Endometrium (tissue), 2 donors: ENCODE data around the gene TSEN54.

Experiments
- FAIRE-seq: peaks from 2 replicates; lab custom pipeline; 2012; peaks lifted over from hg19 to GRCh38; lab: Jason Lieb, UNC
- donor health status: control.
- donor health status: control.

The TSEN54 gene

DNA sequence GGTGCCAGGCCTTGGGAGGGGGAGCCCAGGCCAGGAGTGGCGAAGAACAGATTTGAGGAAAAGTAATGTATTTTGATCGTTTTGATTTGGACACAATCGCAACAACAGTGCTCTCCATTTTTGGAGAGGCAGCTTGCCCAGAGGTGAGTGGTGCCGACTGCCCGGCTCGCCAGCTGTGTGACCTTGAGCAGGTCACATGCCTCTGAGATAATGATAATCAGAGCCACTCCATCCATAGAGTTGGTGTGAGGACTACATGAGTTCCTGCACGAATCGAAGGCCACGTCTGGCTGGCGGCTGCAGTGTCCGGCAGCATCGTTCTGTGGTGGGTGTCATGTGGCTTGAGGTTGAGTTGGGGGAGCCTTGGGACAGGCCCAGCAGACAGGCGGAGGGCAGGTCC is 29.9 kb downstream of the TSEN54 start:
- FAIRE-seq = no peak

DNA sequence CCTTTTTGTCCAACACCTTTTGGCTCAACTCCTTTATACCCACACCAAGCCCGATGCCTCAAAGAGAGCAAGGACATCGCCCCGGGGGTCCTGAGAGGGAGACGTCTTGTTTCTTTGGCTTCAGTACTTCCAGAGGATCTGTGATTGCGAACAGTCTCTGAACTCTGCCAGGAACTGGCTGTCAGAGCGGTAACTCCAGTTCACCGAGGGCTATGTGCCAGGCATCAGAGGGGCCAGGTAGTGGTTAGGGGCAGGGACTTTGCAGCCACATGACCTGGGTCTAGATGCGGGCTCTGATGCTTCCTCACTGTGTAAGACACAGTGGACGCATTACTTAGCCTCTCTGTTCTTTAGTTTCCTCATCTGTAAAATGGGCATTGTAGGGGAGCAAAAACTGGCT is 30.8 kb downstream of the TSEN54 start:
- no peak for FAIRE-seq

DNA sequence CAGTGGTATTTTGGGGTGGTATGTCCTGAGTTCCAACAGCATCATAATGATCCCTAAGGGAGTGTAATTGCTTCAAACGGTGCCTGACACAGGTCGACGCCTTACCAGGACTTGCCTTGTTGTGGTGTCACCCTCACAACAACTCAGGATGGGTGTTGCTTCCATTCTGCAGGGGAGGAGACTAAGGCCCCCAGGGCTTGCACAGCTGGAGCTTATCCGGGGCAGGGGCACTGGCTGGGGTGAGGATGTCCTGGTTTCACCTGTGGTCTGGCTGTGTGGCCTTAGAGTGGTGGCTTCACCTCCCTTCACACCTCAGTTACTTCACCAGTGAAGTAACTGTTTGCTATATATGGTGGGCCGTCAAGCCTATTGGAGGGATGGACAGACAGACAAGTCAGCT is 32.5 kb downstream of the TSEN54 start:
- FAIRE-seq = no peak

DNA sequence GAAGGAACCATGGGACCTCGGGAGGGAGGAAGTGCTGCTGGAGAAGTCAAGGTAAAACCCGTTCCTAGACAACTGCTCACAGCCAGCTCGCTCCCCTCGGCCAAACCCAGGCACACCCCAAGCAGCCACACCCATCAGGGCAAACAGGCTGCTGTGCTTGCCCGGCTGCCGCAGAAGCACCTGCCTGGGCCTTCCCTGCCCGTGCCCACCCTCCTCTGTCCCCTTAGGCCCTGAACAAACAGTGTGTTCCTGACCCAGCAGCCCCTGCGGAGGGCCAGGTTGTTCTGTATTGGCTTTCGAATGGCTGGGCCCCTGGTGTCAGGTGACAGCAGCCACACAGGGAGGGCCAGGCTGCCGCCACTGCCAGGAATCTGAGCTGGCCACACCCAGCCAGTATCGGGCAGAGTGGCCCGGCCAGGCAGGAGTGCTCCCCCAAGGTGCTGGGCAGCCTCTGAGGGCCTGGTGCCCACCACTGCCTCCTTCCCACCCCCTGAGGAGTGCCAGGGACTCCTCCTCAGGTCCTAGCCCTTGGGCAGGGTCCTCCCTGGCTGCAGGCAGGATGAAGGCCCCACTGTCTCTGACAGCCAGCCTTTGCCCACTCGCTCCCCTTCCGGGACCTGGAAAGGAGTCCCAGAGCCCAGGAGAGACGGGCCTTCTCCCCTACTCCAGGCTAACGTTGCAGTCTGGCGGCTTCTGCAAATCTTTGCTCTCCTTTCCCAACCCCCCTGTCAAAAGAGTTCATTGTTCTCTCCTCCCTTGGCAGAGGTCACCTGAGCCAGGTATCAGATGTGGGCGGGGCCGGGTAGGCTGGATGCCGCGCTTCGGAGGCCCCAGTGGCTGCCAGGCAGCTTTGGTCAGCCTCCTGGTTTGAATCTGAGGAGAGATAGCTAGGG is 33.2 kb downstream of the TSEN54 start:
- no peak for FAIRE-seq

DNA sequence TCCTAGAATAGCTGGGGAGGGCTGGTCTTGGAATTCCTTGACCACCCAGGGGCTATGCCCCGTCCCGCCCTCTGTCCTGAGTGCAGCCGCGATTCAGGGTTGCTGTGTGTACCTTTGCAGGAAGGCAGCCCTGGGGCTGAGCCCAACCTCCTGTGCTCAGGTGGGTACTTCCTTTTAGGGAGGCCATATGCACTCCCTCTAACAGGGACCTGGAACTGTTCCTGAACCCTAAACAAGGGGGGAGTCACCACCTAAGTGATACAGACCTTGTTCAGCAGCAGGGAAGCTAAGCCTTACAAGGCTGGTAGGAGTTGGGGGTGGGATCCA is 33.8 kb downstream of the TSEN54 start:
- no peak for FAIRE-seq

DNA sequence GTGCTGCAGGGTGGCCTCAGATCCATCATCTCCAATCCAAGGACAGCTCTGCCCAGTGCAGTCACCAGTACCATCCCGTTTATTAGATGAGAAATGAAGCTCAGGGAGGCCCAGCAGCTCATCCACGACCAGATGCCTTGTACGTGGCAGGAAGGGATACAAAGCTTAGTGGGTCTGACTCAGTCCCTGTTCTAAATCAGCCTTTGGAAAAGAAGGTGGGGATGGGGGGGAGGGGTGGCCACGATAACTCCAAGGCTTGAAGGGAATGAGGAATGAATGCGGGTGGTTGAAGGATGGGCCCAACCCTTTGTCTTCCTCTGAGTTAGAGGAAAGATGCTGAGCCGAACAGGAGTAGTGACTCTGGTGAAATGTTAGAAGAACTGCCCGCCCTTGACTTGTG is 34.9 kb downstream of the TSEN54 start:
- FAIRE-seq = no peak

DNA sequence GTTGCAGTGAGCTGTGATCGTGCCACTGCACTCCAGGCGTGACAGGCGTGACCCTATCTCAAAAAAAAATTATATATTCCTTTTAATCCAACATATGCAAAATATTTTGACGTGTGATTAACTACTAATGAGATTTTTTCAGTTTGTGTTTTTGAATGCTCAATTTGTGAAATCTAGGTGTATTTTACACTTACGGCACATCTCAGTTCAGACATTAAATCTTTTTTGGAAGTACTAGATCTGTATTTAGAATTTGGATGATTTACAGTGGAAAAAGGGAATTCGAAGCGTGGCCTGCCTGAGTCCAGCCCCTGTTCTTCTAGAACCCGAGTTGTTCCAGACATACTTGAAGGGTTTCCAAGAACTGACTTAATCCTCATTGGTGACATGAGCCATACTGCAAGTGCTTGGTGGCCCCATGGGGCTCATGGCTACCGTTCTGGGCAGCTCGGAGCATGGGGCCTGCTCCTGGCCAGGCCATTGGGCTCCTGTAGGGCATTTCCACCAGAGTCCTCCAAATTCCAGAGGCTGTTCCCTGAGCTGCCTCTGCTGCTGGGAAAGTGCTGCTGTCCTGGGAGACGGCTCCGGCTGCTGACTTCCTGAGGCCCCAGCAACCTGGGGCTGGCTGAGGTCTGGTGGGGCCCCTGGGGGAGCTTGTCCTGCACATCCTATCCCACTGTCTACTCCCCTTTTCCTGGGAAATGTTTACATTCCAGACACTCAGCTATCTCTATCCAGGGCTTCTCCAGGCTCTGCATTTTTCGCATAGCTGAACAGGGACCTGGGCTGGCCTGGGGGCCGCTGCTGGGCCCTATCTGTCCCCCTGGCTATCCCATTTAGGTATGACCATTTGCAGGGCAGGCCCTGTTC is 36.3 kb downstream of the TSEN54 start:
- FAIRE-seq = no peak

DNA sequence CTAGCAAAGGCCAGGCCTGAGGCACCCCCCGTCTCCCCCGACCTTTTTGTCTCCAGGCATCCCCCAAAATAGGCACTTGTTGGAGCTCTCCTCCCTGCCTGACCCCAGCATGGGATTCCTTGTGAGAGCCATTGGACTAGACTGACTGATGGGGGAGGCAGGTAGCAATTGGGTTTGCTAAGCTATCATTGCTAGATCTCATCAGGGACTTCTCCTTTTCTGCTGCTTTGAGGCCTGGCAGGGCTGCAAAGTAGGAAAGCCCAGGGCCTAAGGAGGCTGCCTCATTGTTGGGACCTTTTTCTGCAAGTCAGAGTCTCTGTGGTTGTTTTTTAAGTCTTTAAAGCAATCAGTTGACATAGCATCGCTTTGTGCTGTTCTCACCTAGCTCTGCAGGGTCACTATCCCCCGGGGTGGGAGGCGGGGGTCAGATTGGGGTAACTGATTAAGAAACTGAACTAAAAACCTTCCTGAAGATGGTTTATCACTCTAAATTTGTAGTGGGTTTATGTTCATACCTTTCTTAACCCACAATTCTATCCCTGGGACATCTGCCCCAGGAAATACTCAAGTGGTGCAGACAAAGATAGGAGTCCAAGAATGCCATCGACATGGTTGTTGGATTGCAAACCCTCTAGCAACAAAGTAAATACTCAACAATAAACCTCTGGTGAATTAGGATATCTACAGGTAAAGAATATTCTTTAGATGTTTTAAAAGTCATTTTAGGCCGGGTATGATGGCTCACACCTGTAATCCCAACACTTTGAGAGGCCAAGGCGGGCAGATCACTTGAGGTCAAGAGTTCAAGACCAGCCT is 37.2 kb downstream of the TSEN54 start:
- FAIRE-seq = no peak

DNA sequence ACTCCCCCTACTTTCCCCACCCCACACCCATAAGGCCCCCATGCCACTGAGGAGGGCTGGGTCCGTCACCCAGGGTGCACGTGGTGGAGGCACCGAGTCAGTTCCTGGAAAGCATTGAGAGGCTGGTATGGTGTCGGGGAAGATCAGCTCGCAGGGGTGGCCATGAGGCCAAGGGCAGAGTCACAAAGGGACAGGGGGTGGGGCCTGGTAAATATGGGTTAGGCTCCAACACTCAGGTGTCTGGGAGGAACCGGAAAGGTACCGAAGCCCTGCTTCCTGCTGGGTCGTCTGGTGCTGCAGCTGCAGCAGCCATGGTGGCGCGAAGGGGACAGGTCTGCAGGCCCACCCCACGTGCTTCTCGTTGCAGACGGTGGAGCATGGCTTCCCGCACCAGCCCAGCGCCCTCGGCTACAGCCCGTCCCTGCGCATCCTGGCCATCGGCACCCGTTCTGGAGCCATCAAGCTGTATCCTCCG is 39.4 kb downstream of the TSEN54 start:
- no peak for FAIRE-seq

DNA sequence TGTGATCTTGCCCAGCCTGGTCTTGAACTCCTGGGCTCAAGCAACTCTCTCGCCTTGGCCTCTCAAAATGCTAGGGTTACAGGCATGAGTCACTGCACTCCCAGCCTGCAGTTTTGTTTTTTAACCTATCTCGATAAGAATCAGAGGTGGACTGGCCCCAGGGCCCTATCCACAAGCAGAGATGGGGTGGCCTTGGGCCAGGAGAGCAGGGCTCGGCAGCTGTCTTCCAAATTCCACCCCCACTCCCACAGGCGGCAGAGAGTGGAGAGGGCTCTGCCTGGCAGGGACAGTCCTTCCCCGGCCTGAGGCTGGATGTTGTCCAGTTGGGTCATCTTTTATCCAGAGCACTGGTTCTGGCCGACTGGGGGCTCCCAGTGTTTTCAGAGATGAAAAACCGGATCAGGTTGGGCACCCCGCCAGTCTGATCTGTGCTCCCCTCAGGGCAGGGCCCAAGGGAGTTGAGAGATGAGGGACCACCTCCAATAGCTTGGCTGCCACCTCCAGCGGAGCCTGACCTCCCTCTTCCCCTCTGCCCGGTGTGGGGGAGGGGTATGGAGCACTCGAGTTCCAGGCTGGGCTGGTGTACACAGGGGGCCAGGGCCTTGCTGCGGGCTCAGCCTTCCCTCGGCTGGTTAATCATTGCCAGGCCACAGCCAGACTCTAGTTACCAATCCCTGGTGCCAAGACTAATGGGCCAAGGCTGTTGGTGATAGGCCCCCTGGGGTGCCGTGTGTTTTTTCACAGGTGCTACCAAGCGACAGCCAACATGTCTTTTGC is 40.9 kb downstream of the TSEN54 start:
- no peak for FAIRE-seq

DNA sequence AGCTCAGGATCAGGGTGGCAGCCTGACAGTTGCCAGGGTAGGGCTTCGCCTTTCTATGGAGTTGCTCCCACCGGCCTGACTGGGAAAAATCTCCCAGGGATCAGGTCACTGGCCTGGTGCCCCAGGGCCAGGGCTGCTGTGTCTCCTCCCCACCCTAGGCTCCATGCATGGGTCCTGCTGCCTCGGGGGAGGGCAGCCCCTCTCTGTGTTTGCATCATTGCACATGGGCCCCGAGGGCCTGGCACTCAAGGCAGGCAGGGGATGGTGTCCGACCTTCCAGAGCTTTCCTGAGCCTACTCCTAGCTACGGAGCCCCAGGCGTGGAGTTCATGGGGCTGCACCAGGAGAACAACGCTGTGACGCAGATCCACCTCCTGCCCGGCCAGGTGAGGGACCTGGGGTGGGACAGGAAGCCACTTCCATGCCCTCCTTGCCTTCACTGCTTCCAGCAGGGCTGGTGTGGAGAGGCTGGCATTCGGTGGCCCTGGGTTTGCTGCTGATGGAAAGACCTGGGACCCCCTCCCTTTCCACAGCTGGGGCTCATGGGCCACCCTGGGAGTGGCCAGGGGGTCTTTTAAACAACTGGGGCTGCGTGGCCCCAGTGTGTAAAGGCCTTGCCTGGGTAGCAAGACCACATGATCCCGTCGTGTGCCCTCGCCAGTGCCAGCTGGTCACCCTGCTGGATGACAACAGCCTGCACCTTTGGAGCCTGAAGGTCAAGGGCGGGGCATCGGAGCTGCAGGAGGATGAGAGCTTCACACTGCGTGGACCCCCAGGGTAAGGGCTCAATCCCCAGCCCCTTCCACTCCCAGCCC is 41.7 kb downstream of the TSEN54 start:
- no peak for FAIRE-seq

DNA sequence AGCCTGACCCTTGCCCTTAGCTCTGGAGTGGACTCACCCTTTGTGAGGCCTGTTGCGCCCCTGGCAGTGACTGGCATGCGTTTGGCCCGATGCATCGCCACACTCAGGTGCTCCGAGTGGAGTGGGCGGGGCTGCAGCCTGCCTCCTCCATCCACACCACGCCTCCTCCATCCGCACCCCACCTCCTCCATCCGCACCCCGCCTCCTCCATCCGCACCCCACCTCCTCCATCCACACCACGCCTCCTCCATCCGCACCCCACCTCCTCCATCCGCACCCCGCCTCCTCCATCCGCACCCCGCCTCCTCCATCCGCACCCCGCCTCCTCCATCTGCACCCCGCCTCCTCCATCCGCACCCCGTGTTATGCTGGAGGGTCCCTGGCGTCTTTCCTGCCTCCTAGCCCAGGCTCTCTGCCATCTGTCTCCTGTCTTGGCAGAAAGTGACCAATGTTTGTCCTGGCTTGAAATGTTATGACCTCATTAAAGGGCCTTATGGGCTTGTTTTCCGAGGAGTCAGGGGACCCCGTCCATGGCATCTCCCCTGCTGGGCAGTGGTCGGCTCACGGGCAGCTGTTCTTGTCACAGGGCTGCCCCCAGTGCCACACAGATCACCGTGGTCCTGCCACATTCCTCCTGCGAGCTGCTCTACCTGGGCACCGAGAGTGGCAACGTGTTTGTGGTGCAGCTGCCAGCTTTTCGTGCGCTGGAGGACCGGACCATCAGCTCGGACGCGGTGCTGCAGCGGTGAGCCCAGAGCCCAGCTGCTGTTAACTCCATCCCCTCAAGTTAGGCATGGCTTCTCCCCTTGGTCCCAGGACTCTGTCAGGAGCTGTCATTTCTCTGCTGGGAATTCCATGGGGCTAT is 42.6 kb downstream of the TSEN54 start:
- FAIRE-seq = no peak

DNA sequence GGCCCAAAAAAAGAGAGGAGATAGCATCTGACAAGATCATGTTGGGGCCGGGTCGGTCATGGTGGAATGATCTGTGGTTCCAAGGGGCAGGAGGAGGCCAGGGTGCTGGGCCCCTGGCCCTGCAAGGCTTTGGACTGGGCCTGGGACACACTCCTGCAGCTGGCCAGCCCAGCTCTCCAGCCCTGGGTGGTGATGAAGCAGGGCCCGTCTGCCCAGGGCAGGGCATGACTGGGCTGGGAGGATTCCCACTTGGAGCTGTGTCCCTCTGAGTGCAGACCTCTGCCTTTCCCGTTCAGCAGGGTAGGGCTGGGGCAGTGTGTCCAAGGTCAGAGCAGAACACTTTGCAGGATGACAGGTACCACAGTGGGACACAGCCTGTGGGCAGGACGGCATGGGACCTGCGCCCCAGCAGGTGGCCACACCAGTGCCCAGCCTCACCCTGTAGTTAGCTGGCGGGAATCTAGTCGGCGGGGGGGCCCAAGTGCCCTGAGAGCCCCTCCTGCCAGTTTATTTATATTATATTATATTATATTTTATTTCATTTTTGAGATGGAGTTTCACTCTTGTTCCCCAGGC is 43.7 kb downstream of the TSEN54 start:
- FAIRE-seq = no peak

DNA sequence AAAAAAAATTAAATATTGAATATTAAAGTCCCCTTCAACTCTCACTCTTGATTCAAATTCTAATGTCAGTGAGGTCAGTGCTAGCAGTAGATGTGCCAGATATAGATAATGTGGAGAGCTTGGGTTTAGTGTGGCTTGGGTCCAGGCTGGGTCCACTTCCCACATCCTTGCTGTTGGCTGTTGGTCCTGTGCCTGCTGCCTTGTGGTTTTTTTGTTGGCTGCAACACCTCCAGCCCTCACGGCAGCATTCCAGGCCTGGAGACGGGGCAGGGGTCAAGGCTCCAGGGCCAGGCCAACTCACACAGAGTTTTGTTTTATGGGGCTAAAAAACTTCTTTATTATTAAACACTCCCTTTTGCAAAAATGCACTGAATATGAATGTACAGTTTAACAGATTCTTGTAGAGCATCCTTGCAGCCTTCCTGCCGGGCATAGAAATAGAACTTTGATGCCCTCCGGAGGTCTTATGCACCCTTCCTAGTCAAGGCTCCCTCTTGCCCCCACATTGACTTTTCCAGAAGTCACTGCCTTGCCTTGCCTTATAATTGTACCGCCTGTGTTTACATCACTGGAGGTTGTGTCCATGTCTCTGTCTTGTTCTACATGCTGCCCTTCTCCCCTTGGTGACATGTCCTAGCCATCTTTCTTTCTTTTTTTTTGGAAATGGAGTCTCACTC is 45.7 kb downstream of the TSEN54 start:
- no peak for FAIRE-seq

DNA sequence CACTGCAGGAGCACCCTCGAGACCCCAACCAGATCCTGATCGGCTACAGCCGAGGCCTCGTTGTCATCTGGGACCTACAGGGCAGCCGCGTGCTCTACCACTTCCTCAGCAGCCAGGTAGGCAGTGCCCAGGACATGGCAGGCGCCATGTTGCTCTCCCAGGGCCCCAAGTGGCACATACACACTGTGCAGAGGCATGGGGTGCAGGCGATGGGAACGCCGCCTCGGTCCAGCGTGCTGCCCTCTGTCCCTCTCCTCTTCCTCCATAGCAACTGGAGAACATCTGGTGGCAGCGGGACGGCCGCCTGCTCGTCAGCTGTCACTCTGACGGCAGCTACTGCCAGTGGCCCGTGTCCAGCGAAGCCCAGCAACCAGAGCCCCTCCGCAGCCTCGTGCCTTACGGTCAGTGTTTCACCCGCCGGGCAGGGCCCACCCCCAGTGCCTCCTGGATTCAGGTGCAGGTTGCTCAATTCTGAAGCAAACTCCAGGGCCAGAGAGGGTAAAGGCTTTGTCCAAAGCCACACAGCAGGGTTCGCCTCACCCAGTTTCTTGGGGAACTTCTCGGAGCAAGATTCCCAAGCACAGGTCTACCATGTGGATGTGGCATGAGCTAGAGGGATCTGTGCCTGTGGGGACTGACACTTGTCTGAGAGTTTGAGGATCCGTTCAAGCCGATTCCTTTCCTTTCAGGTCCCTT is 46.9 kb downstream of the TSEN54 start:
- FAIRE-seq = no peak

DNA sequence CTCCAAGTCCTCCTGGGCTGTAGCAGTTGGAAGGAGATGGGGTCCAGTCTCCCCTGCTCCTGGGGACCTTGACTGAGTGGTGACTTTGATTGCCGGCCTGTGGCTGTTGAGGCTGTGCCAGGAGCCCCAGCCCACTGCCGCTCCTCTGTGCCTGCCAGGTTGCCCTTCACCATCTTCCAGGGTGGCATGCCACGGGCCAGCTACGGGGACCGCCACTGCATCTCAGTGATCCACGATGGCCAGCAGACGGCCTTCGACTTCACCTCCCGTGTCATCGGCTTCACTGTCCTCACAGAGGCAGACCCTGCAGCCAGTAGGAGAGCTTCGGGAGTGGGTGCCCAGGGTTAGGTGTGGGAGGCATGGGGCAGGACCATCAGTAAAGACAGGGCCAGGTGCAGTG is 47.9 kb downstream of the TSEN54 start:
- no peak for FAIRE-seq

DNA sequence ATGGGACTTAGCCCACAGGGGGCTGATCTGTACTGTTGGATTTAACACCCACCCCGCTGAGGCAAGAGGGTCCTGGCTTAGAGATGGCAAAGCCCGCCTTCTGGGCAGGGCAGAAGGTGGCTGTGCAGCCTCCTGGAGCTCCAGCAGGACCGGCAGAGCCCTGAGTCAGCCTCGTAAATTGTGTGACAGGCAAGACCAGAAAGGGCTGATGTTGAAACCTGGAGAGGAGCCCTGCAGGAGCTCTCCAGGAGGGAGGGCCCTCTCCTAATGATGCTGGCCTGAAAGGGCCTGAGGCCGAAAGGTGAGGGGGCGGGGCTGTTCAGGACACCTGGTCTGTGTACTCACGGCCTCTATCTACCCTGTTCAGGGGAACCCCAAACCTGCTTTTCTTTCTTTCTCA is 48.7 kb downstream of the TSEN54 start:
- FAIRE-seq = no peak

DNA sequence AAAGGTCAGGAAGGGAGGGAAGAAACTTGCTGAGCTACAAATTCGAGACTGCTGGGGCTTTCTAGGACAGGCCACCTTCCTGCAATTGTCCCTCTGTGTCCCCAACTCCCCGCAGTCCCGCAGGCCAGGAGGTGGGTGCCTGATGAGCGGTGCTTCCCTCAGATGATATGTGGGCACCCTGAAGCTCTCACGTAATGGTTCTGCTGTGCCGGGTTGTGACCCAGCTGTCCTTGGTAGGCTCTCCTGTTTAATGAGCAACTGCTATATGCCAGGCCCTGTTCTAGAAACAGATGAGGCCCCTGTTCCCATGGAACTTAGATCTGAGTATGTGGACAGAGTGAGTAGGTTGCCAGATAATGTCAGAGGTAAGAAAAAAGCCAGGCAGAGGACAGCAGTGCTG is 49.3 kb downstream of the TSEN54 start:
- FAIRE-seq = no peak
